Type B pancreatic cell (in vitro differentiated cells): Measurements from ENCODE around the gene TENM4. TPM values are rescaled to one million over a fixed set of nuclear protein-coding genes. Genes with fewer than 3 reads are reported as not detected.

ENCODE experiments used
- DNase-seq: peaks from one replicate; pipeline ENCODE4 v3.0.0; 2021; ENCODE audit warnings: mixed read lengths; ENCODE audit not compliant: unreplicated experiment; ENCODE audit errors: extremely low spot score
- H3K27ac Mint-ChIP-seq: 2 replicates; pipeline ENCODE4 v1.8.0; 2021; ENCODE audit warnings: mild to moderate bottlenecking, mixed read lengths
- H3K27me3 Mint-ChIP-seq: 2 replicates; pipeline ENCODE4 v1.8.0; 2021; ENCODE audit warnings: mixed read lengths
- H3K36me3 Mint-ChIP-seq: 2 replicates; pipeline ENCODE4 v1.8.0; 2021; ENCODE audit warnings: mixed read lengths
- H3K4me1 Mint-ChIP-seq: one replicate; pipeline ENCODE4 v1.8.0; 2021; ENCODE audit warnings: mixed read lengths; ENCODE audit not compliant: unreplicated experiment
- H3K4me3 Mint-ChIP-seq: 2 replicates; pipeline ENCODE4 v1.8.0; 2021; ENCODE audit warnings: mild to moderate bottlenecking, mixed read lengths
- H3K9me3 Mint-ChIP-seq: 2 replicates; pipeline ENCODE4 v1.8.0; 2021; ENCODE audit warnings: mixed read lengths
- total RNA-seq: library from RNA; stranded (reverse); gene quantifications from 2 replicates; pipeline ENCODE4 v1.2.1, GENCODE V29; 2021; ENCODE audit warnings: low replicate concordance
- TF ChIP-seq, protein P1 (sequence below): fragments of 200-600 bp; sonication (generic); conservative IDR thresholded peaks from 2 replicates; pipeline ENCODE4 v1.5.0; 2021; ENCODE audit warnings: antibody characterized with exemption, mild to moderate bottlenecking

The TENM4 gene
- total RNA-seq, 1 donor from 2014 or later: 156 TPM

DNA sequence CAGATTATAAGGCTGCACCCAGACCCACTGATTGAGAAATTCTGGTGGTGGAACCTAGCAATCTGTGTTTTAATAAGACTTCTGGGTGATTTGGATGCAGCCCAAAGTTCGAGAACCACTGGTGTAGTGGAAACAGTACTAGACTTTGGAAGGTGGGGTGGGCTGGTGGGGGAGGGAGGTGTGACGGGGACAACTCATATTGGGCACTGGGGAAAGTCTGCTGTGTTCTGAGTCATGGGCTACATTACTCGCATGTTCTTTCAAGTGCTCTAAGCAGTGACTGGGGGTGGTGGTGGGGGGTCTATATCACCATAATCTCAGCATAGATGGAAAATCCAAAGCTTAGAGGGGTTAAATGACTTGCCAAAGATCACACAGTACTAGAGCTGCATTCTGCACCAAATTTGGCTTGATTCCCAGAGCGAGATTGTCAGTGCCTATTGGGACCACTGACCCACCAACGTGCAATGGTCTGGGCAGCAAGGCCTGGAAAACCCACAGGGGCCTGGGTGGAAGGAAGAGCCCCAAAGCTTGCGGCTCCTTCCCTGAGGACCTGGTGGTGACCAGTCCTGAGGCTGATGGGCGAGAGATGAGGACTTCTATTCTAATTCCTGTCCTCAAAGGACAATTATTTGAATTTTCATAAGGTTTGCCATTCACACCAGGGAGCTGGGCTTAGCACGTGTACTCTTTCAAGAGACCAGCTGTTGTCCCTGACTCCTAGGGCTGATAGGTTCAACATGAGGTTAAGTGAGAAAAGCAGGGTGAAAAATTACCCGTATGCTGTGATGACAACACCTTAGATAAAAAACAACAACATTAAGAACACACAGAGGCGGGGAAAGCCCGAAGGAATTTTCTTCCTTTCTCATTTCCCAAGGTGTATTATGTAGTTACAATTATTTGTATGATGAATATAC, 788.6 kb downstream of the TENM4 start:
- peaks cover 4% of the 10 kb centered on the region for H3K9me3 Mint-ChIP-seq
- DNase-seq: no peak
- TF ChIP-seq, protein P1, sequence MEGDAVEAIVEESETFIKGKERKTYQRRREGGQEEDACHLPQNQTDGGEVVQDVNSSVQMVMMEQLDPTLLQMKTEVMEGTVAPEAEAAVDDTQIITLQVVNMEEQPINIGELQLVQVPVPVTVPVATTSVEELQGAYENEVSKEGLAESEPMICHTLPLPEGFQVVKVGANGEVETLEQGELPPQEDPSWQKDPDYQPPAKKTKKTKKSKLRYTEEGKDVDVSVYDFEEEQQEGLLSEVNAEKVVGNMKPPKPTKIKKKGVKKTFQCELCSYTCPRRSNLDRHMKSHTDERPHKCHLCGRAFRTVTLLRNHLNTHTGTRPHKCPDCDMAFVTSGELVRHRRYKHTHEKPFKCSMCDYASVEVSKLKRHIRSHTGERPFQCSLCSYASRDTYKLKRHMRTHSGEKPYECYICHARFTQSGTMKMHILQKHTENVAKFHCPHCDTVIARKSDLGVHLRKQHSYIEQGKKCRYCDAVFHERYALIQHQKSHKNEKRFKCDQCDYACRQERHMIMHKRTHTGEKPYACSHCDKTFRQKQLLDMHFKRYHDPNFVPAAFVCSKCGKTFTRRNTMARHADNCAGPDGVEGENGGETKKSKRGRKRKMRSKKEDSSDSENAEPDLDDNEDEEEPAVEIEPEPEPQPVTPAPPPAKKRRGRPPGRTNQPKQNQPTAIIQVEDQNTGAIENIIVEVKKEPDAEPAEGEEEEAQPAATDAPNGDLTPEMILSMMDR: no peak
- peaks cover 10% of the 10 kb centered on the region for H3K36me3 Mint-ChIP-seq
- no peak overlapping the region for H3K27ac Mint-ChIP-seq
- H3K4me3 Mint-ChIP-seq: no peak overlapping the region
- H3K27me3 Mint-ChIP-seq: no peaks in the 10 kb centered on the region
- peaks cover 34% of the 10 kb centered on the region for H3K4me1 Mint-ChIP-seq

DNA sequence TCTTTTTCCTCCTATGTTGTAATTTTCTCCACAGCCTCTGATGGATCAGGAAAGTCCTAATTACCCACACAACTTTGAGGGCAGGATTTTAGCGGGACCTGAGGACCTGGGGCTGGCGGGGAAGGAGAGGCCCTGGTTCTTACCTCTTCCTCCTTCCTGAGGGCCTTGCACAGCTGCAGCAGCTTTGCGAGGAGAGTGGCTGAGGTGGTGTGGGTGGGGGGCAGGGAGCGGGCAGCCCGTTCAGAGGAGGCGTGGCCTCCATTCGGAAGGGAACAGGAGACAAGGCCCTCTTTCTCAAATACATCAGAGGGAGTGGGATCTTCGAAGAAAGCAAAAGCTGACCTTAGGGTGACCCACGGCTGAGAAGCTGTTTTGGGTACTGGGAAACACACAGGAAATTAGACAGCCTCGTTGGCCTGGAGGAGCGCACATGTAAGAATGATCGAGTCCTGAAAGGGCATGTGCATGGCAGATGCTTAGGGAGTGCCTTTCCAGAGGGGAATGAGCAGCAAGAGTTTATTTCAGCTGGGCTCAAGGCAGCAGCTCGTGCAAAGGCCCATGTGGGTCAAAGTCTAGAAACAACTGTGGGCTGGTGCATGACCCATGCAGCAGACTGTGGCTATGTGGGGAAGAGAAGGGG, 789.6 kb downstream of the TENM4 start:
- peak overlapping the region; percentile 40 for H3K27ac Mint-ChIP-seq

DNA sequence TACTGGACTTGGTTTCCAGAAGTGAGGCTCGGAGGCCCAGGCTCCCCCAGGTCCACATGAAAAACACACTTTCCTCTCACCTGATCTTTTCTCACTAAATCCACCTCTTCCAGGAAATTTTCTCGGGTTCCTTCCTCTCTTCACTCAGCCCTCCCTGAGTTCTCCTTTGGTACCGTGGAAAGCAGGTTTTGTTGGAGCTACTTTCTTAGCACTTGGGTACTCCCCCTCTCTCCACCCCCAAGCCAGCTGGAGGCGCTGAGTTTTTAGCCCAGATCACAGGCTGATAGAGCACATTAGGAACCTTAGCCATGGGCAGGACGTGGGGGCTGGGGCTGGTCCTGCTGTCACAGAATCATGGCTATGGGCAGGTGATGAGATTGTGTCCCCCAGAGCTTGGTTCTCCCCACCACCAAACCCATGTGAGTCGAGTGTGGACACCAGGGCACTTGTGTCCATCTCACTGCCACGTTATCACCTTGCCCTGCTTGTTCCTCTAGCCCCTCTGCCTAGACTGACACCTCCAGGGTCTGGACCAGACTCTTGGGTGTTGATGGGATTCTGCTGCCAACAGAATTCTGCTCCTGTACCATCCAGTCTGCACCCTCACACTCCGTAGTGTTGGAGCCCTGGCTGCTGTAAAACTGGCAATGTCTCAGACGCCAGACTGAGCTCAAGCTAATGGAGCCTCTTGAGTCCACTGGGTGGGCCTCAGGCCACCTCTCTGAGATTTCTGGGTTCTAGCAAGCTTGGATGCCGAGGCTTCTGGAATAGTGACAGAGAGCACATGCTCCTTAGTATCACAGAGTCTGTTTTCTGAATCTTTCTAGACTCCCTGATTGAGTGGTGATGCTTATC, 791.2 kb downstream of the TENM4 start:
- Mint-ChIP-seq H3K36me3 (no peaks in the 10 kb centered on the region), H3K4me1 (peaks cover 43% of the 10 kb centered on the region), H3K9me3 (peaks cover 4% of the 10 kb centered on the region), H3K27me3 (peaks cover 7% of the 10 kb centered on the region), H3K27ac (no peak overlapping the region), H3K4me3 (no peak overlapping the region)
- no peak for DNase-seq
- TF ChIP-seq, protein P1: no peak

More for the DNA sequence above, 789.6 kb downstream of the TENM4 start:
- Mint-ChIP-seq H3K9me3 (peaks cover 4% of the 10 kb centered on the region), H3K27me3 (peaks cover 4% of the 10 kb centered on the region), H3K4me3 (peak overlapping the region; percentile 21), H3K4me1 (peaks cover 39% of the 10 kb centered on the region), H3K36me3 (peaks cover 6% of the 10 kb centered on the region)
- TF ChIP-seq, protein P1: no peak
- no peak for DNase-seq

DNA sequence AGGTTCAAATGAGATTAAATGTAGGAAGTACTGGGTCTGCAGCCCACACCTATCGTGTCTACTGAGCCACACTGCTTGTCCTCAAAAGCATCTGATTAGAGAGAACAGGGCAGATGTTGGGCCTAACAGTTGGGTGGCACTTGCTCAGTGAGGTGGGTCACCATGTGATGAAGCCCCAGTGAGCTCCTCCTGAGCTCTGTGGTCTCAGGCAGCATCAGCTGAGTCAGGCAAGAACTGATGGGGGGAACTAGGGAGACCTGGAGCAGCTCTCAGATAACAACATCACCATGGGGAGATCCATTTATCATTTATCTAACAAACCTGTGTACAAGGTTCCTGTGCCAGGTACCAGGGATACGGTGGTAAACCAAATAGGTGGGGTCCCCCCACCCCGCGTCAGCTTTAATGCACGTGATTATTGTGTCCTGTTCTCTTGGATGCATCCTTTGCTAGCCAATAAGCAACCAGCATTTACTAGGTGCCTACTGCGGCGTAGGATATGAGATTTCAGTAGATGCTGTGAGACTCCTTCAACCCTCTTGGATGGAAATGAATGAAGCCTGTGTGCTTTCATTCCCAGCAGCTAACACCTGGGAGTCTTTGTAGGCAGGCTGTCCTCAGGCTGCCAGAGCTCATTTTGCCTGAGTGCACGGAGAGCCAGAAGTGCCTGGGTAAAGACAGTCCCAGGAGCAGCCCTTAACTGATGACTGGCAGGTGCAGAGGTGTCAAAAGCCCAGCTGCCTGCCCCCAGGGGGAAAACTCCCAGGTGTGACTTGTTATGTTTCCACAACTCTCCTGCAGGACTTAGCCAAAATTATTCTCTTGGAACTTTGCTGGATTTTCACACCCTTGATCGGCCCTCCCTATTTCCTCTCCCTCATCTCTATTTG, 792.6 kb downstream of the TENM4 start:
- Mint-ChIP-seq H3K36me3 (no peaks in the 10 kb centered on the region), H3K4me1 (peaks cover 40% of the 10 kb centered on the region), H3K27ac (no peak overlapping the region), H3K9me3 (peaks cover 4% of the 10 kb centered on the region), H3K27me3 (peaks cover 7% of the 10 kb centered on the region), H3K4me3 (no peak overlapping the region)
- TF ChIP-seq, protein P1: no peak
- DNase-seq: no peak
